HEK293 (cell line): ENCODE measurements around the gene SOX13.

Source experiments
- CTCF ChIA-PET: fragments of 350-600 bp; formaldehyde crosslinking; extraction: SDS; loops from one replicate; lab custom pipeline; 2021; ENCODE audit warnings: antibody characterized with exemption; lab: Yijun Ruan, JAX
- POLR2A ChIA-PET: fragments of 300-600 bp; formaldehyde crosslinking; extraction: SDS; loops from one replicate; lab custom pipeline; 2020; ENCODE audit warnings: antibody characterized with exemption, inconsistent platforms; lab: Yijun Ruan, JAX
- H3K27ac ChIP-seq: fragments of 200-500 bp; sonication (Bioruptor generic); 2 replicates; pipeline ENCODE4 v1.5.1; 2014; ENCODE audit warnings: low read depth, low read length, control low read depth, inconsistent platforms; ENCODE audit errors: extremely low read depth
- H3K36me3 ChIP-seq, 2 experiments: fragments of 200-500 bp in 1 of 2; sonication (Bioruptor generic) in 1 of 2; 1 replicate in 1 of 2; 2 replicates in 1 of 2; pipeline ENCODE4 v1.5.1; 2014 to 2017; ENCODE audit warnings: inconsistent platforms in 2 of 2, low read length in 2 of 2; ENCODE audit not compliant: control insufficient read depth in 2 of 2, insufficient read depth in 1 of 2
- H3K4me1 ChIP-seq: fragments of 200-500 bp; sonication (Bioruptor generic); 2 replicates; pipeline ENCODE4 v1.5.1; 2014; ENCODE audit warnings: mild to moderate bottlenecking, low read length, inconsistent platforms; ENCODE audit not compliant: control insufficient read depth, insufficient read depth
- H3K4me3 ChIP-seq: 2 replicates; pipeline ENCODE4 v1.5.1; 2011; ENCODE audit warnings: low read depth, mild to moderate bottlenecking, control low read depth, low read length, moderate library complexity
- H3K9me3 ChIP-seq: fragments of 200-500 bp; sonication (Bioruptor generic); 2 replicates; pipeline ENCODE4 v1.5.1; 2014; ENCODE audit warnings: low read depth, low read length, inconsistent platforms; ENCODE audit not compliant: control insufficient read depth, insufficient read depth
- KLF16 ChIP-seq: fragments of 450-650 bp; formaldehyde crosslinking; IDR thresholded peaks from 2 replicates; pipeline ENCODE4 v1.5.1; 2017; ENCODE audit warnings: missing biosample characterization, missing genetic modification characterization
- KLF17 ChIP-seq: fragments of 450-650 bp; formaldehyde crosslinking; IDR thresholded peaks from 2 replicates; pipeline ENCODE4 v1.5.1; 2016; ENCODE audit warnings: missing biosample characterization, missing genetic modification characterization
- MYNN ChIP-seq: fragments of 450-650 bp; formaldehyde crosslinking; IDR thresholded peaks from 2 replicates; pipeline ENCODE4 v1.5.1; 2016; ENCODE audit warnings: missing biosample characterization, missing genetic modification characterization, borderline replicate concordance
- OSR2 ChIP-seq: fragments of 450-650 bp; formaldehyde crosslinking; IDR thresholded peaks from 2 replicates; pipeline ENCODE4 v1.5.1; 2016; ENCODE audit warnings: missing biosample characterization, missing genetic modification characterization
- WT1 ChIP-seq: fragments of 450-650 bp; formaldehyde crosslinking; IDR thresholded peaks from 2 replicates; pipeline ENCODE4 v1.5.1; 2016; ENCODE audit warnings: missing biosample characterization, missing genetic modification characterization
- ZBTB48 ChIP-seq: fragments of 450-650 bp; formaldehyde crosslinking; IDR thresholded peaks from 2 replicates; pipeline ENCODE4 v1.5.1; 2016; ENCODE audit warnings: missing biosample characterization, missing genetic modification characterization
- ZBTB7A ChIP-seq: fragments of 450-650 bp; formaldehyde crosslinking; IDR thresholded peaks from 2 replicates; pipeline ENCODE4 v1.5.1; 2016; ENCODE audit warnings: low read depth, missing biosample characterization, missing genetic modification characterization
- ZNF132 ChIP-seq: fragments of 450-650 bp; formaldehyde crosslinking; IDR thresholded peaks from 2 replicates; pipeline ENCODE4 v1.5.1; 2017; ENCODE audit warnings: missing biosample characterization, missing genetic modification characterization, borderline replicate concordance
- ZNF146 ChIP-seq: fragments of 450-650 bp; formaldehyde crosslinking; IDR thresholded peaks from 2 replicates; pipeline ENCODE4 v1.5.1; 2016; ENCODE audit warnings: missing biosample characterization, missing genetic modification characterization
- ZNF18 ChIP-seq: fragments of 450-650 bp; formaldehyde crosslinking; IDR thresholded peaks from 2 replicates; pipeline ENCODE4 v1.5.1; 2016; ENCODE audit warnings: missing biosample characterization, missing genetic modification characterization
- ZNF2 ChIP-seq: fragments of 450-650 bp; formaldehyde crosslinking; IDR thresholded peaks from 2 replicates; pipeline ENCODE4 v1.5.1; 2016; ENCODE audit warnings: missing biosample characterization, missing genetic modification characterization
- ZNF302 ChIP-seq: fragments of 450-650 bp; formaldehyde crosslinking; IDR thresholded peaks from 2 replicates; pipeline ENCODE4 v1.5.1; 2016; ENCODE audit warnings: missing biosample characterization, missing genetic modification characterization, low read depth
- ZNF473 ChIP-seq: fragments of 450-650 bp; formaldehyde crosslinking; IDR thresholded peaks from 2 replicates; pipeline ENCODE4 v1.5.1; 2017; ENCODE audit warnings: missing biosample characterization, missing genetic modification characterization
- ZNF521 ChIP-seq: fragments of 450-650 bp; formaldehyde crosslinking; IDR thresholded peaks from 2 replicates; pipeline ENCODE4 v1.5.1; 2017; ENCODE audit warnings: missing biosample characterization, mild to moderate bottlenecking, missing genetic modification characterization
- ZNF549 ChIP-seq: fragments of 450-650 bp; IDR thresholded peaks from 2 replicates; pipeline ENCODE4 v1.5.1; 2018; ENCODE audit warnings: missing biosample characterization, missing genetic modification characterization, mild to moderate bottlenecking, inconsistent platforms, moderate library complexity
- ZNF555 ChIP-seq: fragments of 450-650 bp; formaldehyde crosslinking; conservative IDR thresholded peaks from 2 replicates; pipeline ENCODE4 v1.5.1; 2017; ENCODE audit warnings: missing biosample characterization, mild to moderate bottlenecking, missing genetic modification characterization, inconsistent platforms
- ZNF610 ChIP-seq: fragments of 450-650 bp; formaldehyde crosslinking; IDR thresholded peaks from 2 replicates; pipeline ENCODE4 v1.5.1; 2016; ENCODE audit warnings: missing biosample characterization, missing genetic modification characterization, borderline replicate concordance
- ZNF660 ChIP-seq: fragments of 450-650 bp; IDR thresholded peaks from 2 replicates; pipeline ENCODE4 v1.5.1; 2018; ENCODE audit warnings: missing biosample characterization, mild to moderate bottlenecking, missing genetic modification characterization
- ZNF791 ChIP-seq: fragments of 450-650 bp; formaldehyde crosslinking; IDR thresholded peaks from 2 replicates; pipeline ENCODE4 v1.5.1; 2016; ENCODE audit warnings: missing biosample characterization, missing genetic modification characterization
- ZNF837 ChIP-seq: fragments of 450-650 bp; formaldehyde crosslinking; IDR thresholded peaks from 2 replicates; pipeline ENCODE4 v1.5.1; 2016; ENCODE audit warnings: missing biosample characterization, missing genetic modification characterization
- ZSCAN18 ChIP-seq: fragments of 450-650 bp; formaldehyde crosslinking; IDR thresholded peaks from 2 replicates; pipeline ENCODE4 v1.5.1; 2016; ENCODE audit warnings: missing biosample characterization, missing genetic modification characterization
- TF ChIP-seq, protein P1 (sequence below): fragments of 450-650 bp; formaldehyde crosslinking; IDR thresholded peaks from 2 replicates; pipeline ENCODE4 v1.5.1; 2017; ENCODE audit warnings: missing biosample characterization, missing genetic modification characterization
- TF ChIP-seq, protein P2 (sequence below): fragments of 450-650 bp; formaldehyde crosslinking; IDR thresholded peaks from 2 replicates; pipeline ENCODE4 v1.5.1; 2017; ENCODE audit warnings: missing biosample characterization, missing genetic modification characterization
- TF ChIP-seq, protein P3 (sequence below): fragments of 450-650 bp; formaldehyde crosslinking; IDR thresholded peaks from 2 replicates; pipeline ENCODE4 v1.5.1; 2016; ENCODE audit warnings: missing biosample characterization, missing genetic modification characterization
- TF ChIP-seq, protein P4 (sequence below): fragments of 450-650 bp; formaldehyde crosslinking; IDR thresholded peaks from 2 replicates; pipeline ENCODE4 v1.5.1; 2016; ENCODE audit warnings: missing biosample characterization, missing genetic modification characterization

Gene SOX13

DNA sequence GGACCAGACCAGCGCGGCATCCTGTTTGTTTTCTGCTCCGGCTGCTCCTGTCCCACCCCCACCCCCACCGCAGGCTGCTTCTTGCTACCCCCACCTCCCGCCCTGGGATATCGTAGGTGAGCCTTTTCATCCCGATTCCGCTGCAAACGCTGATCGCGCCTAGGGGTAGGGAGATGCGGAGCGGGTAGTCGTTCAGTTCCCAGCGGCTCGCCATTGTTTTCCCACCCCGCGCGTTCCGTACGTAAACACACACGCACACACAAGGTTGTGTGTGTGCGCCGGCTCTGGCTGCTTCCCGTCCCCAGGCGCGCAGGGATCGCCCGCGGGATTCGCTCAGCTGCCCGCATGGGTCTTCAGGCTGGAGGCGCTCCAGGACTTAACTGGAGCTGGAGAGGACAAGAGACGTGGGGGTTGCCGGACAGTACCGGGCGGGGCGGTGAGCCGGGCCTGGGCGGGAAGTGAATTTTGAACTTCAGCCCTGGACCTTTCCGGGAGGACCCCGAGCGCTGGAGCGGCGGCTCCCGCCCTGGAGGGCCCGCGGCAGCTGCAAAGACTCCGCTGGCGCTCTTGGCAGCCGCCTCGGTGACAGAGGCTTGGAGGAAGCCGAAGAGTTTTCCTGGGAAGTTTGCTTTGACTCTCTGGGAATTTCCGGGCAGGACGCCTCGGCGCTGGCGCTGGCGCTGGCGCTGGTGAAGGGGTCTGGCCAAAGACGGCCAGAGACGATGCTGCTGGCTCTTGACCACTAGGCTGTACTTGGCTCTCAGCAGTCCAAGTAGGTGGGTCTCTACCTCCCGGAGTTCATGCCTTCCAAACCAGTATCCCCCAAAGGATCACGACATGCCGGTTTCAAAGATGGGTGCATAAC, 1.6 kb downstream of the SOX13 start (continued):
- TF ChIP-seq, protein P1, sequence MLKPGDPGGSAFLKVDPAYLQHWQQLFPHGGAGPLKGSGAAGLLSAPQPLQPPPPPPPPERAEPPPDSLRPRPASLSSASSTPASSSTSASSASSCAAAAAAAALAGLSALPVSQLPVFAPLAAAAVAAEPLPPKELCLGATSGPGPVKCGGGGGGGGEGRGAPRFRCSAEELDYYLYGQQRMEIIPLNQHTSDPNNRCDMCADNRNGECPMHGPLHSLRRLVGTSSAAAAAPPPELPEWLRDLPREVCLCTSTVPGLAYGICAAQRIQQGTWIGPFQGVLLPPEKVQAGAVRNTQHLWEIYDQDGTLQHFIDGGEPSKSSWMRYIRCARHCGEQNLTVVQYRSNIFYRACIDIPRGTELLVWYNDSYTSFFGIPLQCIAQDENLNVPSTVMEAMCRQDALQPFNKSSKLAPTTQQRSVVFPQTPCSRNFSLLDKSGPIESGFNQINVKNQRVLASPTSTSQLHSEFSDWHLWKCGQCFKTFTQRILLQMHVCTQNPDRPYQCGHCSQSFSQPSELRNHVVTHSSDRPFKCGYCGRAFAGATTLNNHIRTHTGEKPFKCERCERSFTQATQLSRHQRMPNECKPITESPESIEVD (tag by site-specific recombination) = no peak
- TF ChIP-seq ZNF132 (tag by site-specific recombination) = no peak
- TF ChIP-seq KLF17 (tag by site-specific recombination) = no peak
- TF ChIP-seq ZNF18 (tag by site-specific recombination) = no peak
- TF ChIP-seq ZNF555 (tag by site-specific recombination) = no peak
- TF ChIP-seq WT1 = 0 out of 2 replicates have a peak, but pooled peaks have one; percentile 20
- no peak for TF ChIP-seq ZSCAN18 (tag by site-specific recombination)
- TF ChIP-seq KLF16 (tag by site-specific recombination) = peak; percentile 42; the same call in 1 of the 2 replicates
- no peak for TF ChIP-seq ZNF837
- TF ChIP-seq ZNF791 (tag by site-specific recombination) = no peak
- TF ChIP-seq ZNF549 = no peak
- no peak for TF ChIP-seq OSR2 (tag by site-specific recombination)
- TF ChIP-seq MYNN = no peak
- no peak for TF ChIP-seq ZNF610 (tag by site-specific recombination)
- TF ChIP-seq, protein P2, sequence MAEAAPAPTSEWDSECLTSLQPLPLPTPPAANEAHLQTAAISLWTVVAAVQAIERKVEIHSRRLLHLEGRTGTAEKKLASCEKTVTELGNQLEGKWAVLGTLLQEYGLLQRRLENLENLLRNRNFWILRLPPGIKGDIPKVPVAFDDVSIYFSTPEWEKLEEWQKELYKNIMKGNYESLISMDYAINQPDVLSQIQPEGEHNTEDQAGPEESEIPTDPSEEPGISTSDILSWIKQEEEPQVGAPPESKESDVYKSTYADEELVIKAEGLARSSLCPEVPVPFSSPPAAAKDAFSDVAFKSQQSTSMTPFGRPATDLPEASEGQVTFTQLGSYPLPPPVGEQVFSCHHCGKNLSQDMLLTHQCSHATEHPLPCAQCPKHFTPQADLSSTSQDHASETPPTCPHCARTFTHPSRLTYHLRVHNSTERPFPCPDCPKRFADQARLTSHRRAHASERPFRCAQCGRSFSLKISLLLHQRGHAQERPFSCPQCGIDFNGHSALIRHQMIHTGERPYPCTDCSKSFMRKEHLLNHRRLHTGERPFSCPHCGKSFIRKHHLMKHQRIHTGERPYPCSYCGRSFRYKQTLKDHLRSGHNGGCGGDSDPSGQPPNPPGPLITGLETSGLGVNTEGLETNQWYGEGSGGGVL (tag by site-specific recombination) = peak; percentile 54
- TF ChIP-seq ZNF660 = peak; percentile 65
- no peak for TF ChIP-seq ZNF2

DNA sequence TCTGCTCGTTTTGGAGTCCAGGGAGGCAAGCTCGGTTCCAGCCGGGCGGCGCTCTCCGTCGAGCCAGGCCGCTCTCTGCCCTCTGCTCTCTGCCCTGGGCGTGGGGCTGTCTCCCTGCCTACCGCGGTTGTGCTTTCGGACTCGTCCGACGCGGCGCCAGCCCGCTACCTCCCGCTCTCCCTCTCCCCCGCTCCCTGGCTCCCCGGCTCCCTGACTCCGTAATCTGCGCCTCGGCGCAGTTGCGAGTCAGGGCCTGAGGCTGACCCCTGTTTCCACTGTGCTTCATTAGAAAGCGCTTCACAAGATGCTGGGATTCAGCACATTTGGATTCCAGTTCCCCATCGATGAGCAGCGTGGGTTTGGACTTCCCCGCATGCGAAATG, 2.2 kb downstream of the SOX13 start:
- POLR2A ChIA-PET = interaction anchor here (0.8 to 1.2 kb wide), 2 partner anchors 13 to 33 kb away, joined by 3 to 4 read pairs; no protein-coding TSS in a partner anchor
- H3K4me3 ChIP-seq = peak overlapping the region; percentile 64
- no peaks in the 10 kb centered on the region for H3K36me3 ChIP-seq
- peaks cover 13% of the 10 kb centered on the region for H3K4me1 ChIP-seq
- CTCF ChIA-PET = interaction anchor here (2.8 kb wide), 1 partner anchor 54 kb away, joined by 11 read pairs; no protein-coding TSS in a partner anchor
- H3K9me3 ChIP-seq = no peaks in the 10 kb centered on the region
- no peak overlapping the region; the same call in 1 of the 2 replicates for H3K27ac ChIP-seq
- no peak for TF ChIP-seq KLF16 (tag by site-specific recombination)
- TF ChIP-seq ZNF302 (tag by site-specific recombination) = no peak
- no peak for TF ChIP-seq ZBTB7A (tag by site-specific recombination)
- TF ChIP-seq ZNF146 (tag by site-specific recombination) = no peak
- TF ChIP-seq ZBTB48 = no peak
- TF ChIP-seq, protein P3, sequence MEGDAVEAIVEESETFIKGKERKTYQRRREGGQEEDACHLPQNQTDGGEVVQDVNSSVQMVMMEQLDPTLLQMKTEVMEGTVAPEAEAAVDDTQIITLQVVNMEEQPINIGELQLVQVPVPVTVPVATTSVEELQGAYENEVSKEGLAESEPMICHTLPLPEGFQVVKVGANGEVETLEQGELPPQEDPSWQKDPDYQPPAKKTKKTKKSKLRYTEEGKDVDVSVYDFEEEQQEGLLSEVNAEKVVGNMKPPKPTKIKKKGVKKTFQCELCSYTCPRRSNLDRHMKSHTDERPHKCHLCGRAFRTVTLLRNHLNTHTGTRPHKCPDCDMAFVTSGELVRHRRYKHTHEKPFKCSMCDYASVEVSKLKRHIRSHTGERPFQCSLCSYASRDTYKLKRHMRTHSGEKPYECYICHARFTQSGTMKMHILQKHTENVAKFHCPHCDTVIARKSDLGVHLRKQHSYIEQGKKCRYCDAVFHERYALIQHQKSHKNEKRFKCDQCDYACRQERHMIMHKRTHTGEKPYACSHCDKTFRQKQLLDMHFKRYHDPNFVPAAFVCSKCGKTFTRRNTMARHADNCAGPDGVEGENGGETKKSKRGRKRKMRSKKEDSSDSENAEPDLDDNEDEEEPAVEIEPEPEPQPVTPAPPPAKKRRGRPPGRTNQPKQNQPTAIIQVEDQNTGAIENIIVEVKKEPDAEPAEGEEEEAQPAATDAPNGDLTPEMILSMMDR (tag by site-specific recombination) = no peak
- TF ChIP-seq, protein P4, sequence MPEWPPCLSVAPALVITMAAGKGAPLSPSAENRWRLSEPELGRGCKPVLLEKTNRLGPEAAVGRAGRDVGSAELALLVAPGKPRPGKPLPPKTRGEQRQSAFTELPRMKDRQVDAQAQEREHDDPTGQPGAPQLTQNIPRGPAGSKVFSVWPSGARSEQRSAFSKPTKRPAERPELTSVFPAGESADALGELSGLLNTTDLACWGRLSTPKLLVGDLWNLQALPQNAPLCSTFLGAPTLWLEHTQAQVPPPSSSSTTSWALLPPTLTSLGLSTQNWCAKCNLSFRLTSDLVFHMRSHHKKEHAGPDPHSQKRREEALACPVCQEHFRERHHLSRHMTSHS = no peak
- no peak for TF ChIP-seq ZNF521 (tag by site-specific recombination)
- no peak for TF ChIP-seq ZNF473 (tag by site-specific recombination)
